WTC11 (cell line): ENCODE data around the gene NPHS1. TPM values are rescaled to one million over a fixed set of nuclear protein-coding genes. Genes with fewer than 3 reads are reported as not detected.

Experiments
- ATAC-seq: fragments of 200-7000 bp; cut with Tn5 transposase; 2 replicates; pipeline ENCODE4 v1.10.0; 2021; ENCODE audit warnings: mild to moderate bottlenecking, moderate library complexity
- CTCF ChIA-PET: fragments of 300-600 bp; sonication (Branson Sonifier 250); formaldehyde crosslinking; loops from one replicate; lab custom pipeline; 2021; ENCODE audit warnings: antibody characterized with exemption; lab: Charles Lee
- POLR2A ChIA-PET: fragments of 350-600 bp; sonication (Branson Sonifier 250); formaldehyde crosslinking; loops from one replicate; lab custom pipeline; 2021; ENCODE audit warnings: antibody characterized with exemption; lab: Charles Lee
- DNase-seq: peaks from one replicate; pipeline ENCODE4 v3.0.0; 2021; ENCODE audit warnings: low spot score
- H3K27ac Mint-ChIP-seq: 2 replicates; pipeline ENCODE4 v1.8.0; 2021; ENCODE audit warnings: mixed read lengths
- H3K27me3 Mint-ChIP-seq: 2 replicates; pipeline ENCODE4 v1.8.0; 2021; ENCODE audit warnings: low read depth, mild to moderate bottlenecking, moderate library complexity, mixed read lengths
- H3K36me3 Mint-ChIP-seq: 2 replicates; pipeline ENCODE4 v1.8.0; 2021; ENCODE audit warnings: mixed read lengths
- H3K4me1 Mint-ChIP-seq: 2 replicates; pipeline ENCODE4 v1.8.0; 2022; ENCODE audit warnings: mixed read lengths
- H3K4me3 Mint-ChIP-seq: 2 replicates; pipeline ENCODE4 v1.8.0; 2021; ENCODE audit warnings: mild to moderate bottlenecking, moderate library complexity, mixed read lengths
- H3K9me3 Mint-ChIP-seq: 2 replicates; pipeline ENCODE4 v1.8.0; 2021; ENCODE audit warnings: mixed read lengths
- AFF4 ChIP-seq: sonication (generic); formaldehyde crosslinking; IDR thresholded peaks from 2 replicates; pipeline ENCODE4 v1.8.1; 2023; ENCODE audit warnings: mild to moderate bottlenecking, missing genetic modification reagents, borderline replicate concordance
- ARID4B ChIP-seq: sonication (generic); formaldehyde crosslinking; IDR thresholded peaks from 2 replicates; pipeline ENCODE4 v1.8.0; 2023; ENCODE audit warnings: missing genetic modification reagents, mild to moderate bottlenecking, borderline replicate concordance
- ERG ChIP-seq: fragments of 250-450 bp; sonication (Bioruptor Pico); IDR thresholded peaks from 2 replicates; pipeline ENCODE4 v1.8.0; 2021; ENCODE audit warnings: mild to moderate bottlenecking
- ETV6 ChIP-seq: sonication (generic); formaldehyde crosslinking; IDR thresholded peaks from 2 replicates; pipeline ENCODE4 v1.8.1; 2022; ENCODE audit warnings: mild to moderate bottlenecking, missing genetic modification reagents
- FOXP4 ChIP-seq: sonication (generic); formaldehyde crosslinking; IDR thresholded peaks from 2 replicates; pipeline ENCODE4 v1.8.0; 2022; ENCODE audit warnings: mild to moderate bottlenecking, missing genetic modification reagents
- KAT7 ChIP-seq: sonication (generic); formaldehyde crosslinking; IDR thresholded peaks from 2 replicates; pipeline ENCODE4 v1.8.1; 2023; ENCODE audit warnings: missing genetic modification reagents, mild to moderate bottlenecking, borderline replicate concordance
- NFE2L1 ChIP-seq: sonication (generic); formaldehyde crosslinking; IDR thresholded peaks from 2 replicates; pipeline ENCODE4 v1.8.1; 2023; ENCODE audit warnings: missing genetic modification reagents
- NR1H2 ChIP-seq: sonication (generic); formaldehyde crosslinking; IDR thresholded peaks from 2 replicates; pipeline ENCODE4 v1.9.0; 2021; ENCODE audit warnings: mild to moderate bottlenecking, moderate library complexity, missing genetic modification reagents
- SP1 ChIP-seq: sonication (generic); formaldehyde crosslinking; conservative IDR thresholded peaks from 2 replicates; pipeline ENCODE4 v1.8.1; 2022; ENCODE audit warnings: missing genetic modification reagents
- STAT6 ChIP-seq: sonication (generic); formaldehyde crosslinking; conservative IDR thresholded peaks from 2 replicates; pipeline ENCODE4 v1.8.1; 2023; ENCODE audit warnings: mild to moderate bottlenecking, low read depth, missing genetic modification reagents, moderate library complexity
- TEAD4 ChIP-seq: sonication (generic); formaldehyde crosslinking; IDR thresholded peaks from 2 replicates; pipeline ENCODE4 v1.8.0; 2022; ENCODE audit warnings: mild to moderate bottlenecking, missing genetic modification reagents
- ZNF138 ChIP-seq: sonication (generic); formaldehyde crosslinking; conservative IDR thresholded peaks from 2 replicates; pipeline ENCODE4 v1.8.1; 2022; ENCODE audit warnings: mild to moderate bottlenecking, moderate library complexity, missing genetic modification reagents
- ZNF219 ChIP-seq: sonication (generic); formaldehyde crosslinking; IDR thresholded peaks from 2 replicates; pipeline ENCODE4 v1.8.0; 2023; ENCODE audit warnings: missing genetic modification reagents, mild to moderate bottlenecking, borderline replicate concordance
- ZNF232 ChIP-seq: sonication (generic); formaldehyde crosslinking; IDR thresholded peaks from 2 replicates; pipeline ENCODE4 v1.8.0; 2022; ENCODE audit warnings: mild to moderate bottlenecking, missing genetic modification reagents
- ZNF317 ChIP-seq: sonication (generic); formaldehyde crosslinking; IDR thresholded peaks from 2 replicates; pipeline ENCODE4 v1.8.1; 2023; ENCODE audit warnings: low read depth, mild to moderate bottlenecking, moderate library complexity, missing genetic modification reagents, borderline replicate concordance
- ZNF416 ChIP-seq: fragments of 250-450 bp; sonication (Bioruptor Pico); IDR thresholded peaks from 2 replicates; pipeline ENCODE4 v1.9.0; 2021; ENCODE audit warnings: mild to moderate bottlenecking, inconsistent platforms
- total RNA-seq: library from RNA; stranded (reverse); gene quantifications from 3 replicates; pipeline ENCODE4 v1.2.3, GENCODE V29; 2021

NPHS1 gene
- total RNA-seq, 1 experiment from 2014 or later, result 0.61 TPM

GRCh38 chr19:35797663-35798062, 54.6 kb downstream of the NPHS1 start (continued):
- TF ChIP-seq SP1 (peak; percentile 32; the same call in 1 of the 2 replicates), FOXP4 (CRISPR knock-in tag) (peak; percentile 53; the same call in 1 of the 2 replicates), TEAD4 (CRISPR knock-in tag) (no peak), STAT6 (CRISPR knock-in tag) (no peak), ZNF232 (CRISPR knock-in tag) (peak; percentile 87; the same call in 1 of the 2 replicates), KAT7 (no peak), ARID4B (CRISPR knock-in tag) (0 out of 2 replicates have a peak, but pooled peaks have one; percentile 48)

- ChIA-PET POLR2A (no interaction called here), CTCF (interaction anchor here (0.6 to 3.3 kb wide), 5 partner anchors 12 to 180 kb away, joined by 3 to 26 read pairs (median 5); no protein-coding TSS in a partner anchor)
- ATAC-seq (0 out of 2 replicates have a peak, but pooled peaks have one; percentile 7), DNase-seq (no peak)
- no peaks in the 10 kb centered on the region for H3K36me3 Mint-ChIP-seq
- H3K27me3 Mint-ChIP-seq, result peaks cover 54% of the 10 kb centered on the region
- no peaks in the 10 kb centered on the region for H3K9me3 Mint-ChIP-seq
- peak overlapping the region; percentile 69 for H3K4me3 Mint-ChIP-seq
- H3K4me1 Mint-ChIP-seq, result peaks cover 12% of the 10 kb centered on the region
- no peak overlapping the region for H3K27ac Mint-ChIP-seq
- TF ChIP-seq ERG (CRISPR knock-in tag) (no peak), ETV6 (CRISPR knock-in tag) (no peak), ZNF219 (CRISPR knock-in tag) (no peak), ZNF138 (CRISPR knock-in tag) (no peak), ZNF317 (CRISPR knock-in tag) (no peak), NFE2L1 (CRISPR knock-in tag) (no peak), AFF4 (CRISPR knock-in tag) (no peak), ZNF416 (CRISPR knock-in tag) (no peak), NR1H2 (no peak), FOXP4 (CRISPR knock-in tag) (no peak)
Measured at GRCh38 chr19:35796645-35797542, 55.4 kb downstream of the NPHS1 start.
